AG04450 (cell line): ENCODE results near the gene MSL1. TPM values are rescaled to one million over a fixed set of nuclear protein-coding genes. Genes with fewer than 3 reads are reported as not detected.

Experiments used
- CTCF ChIA-PET: fragments of 300-600, 350-600 bp; formaldehyde crosslinking; extraction: SDS; loops from one replicate; lab custom pipeline; 2022; ENCODE audit warnings: antibody characterized with exemption, inconsistent platforms; lab: Charles Lee
- POLR2A ChIA-PET: fragments of 350-600 bp; formaldehyde crosslinking; extraction: SDS; loops from one replicate; lab custom pipeline; 2021; ENCODE audit warnings: antibody characterized with exemption, inconsistent platforms; lab: Yijun Ruan, JAX
- DNase-seq: peaks from one replicate; pipeline ENCODE4 v3.0.0-alpha.2; 2011; ENCODE audit warnings: low read depth, low spot score
- H3K27ac ChIP-seq: one replicate; pipeline ENCODE4 v1.5.1; 2012; ENCODE audit warnings: low read depth, low read length, control low read depth
- H3K27me3 ChIP-seq: one replicate; pipeline ENCODE4 v1.6.0; 2012; ENCODE audit warnings: low read length; ENCODE audit not compliant: control insufficient read depth, insufficient read depth
- H3K4me3 ChIP-seq: 2 replicates; pipeline ENCODE4 v1.5.1; 2011; ENCODE audit warnings: mild to moderate bottlenecking, low read depth, low read length, control low read depth
- H3K9me3 ChIP-seq: 2 replicates; pipeline ENCODE4 v1.5.1; 2012; ENCODE audit warnings: low read length; ENCODE audit not compliant: control insufficient read depth, insufficient read depth
- polyA plus RNA-seq: library from polyadenylated mRNA; depleted of rRNA; stranded (reverse); fragments of >200 nt; gene quantifications from 2 replicates; pipeline ENCODE4 v1.2.3, GENCODE V29; 2011; rRNA removed
- TF ChIP-seq, protein P1 (sequence below): IDR thresholded peaks from 2 replicates; pipeline ENCODE4 v1.5.1; 2011; ENCODE audit warnings: low read depth, low read length, control low read depth, inconsistent platforms

MSL1 gene
- polyA plus RNA-seq, 1 experiment, result 92.2 TPM

DNA sequence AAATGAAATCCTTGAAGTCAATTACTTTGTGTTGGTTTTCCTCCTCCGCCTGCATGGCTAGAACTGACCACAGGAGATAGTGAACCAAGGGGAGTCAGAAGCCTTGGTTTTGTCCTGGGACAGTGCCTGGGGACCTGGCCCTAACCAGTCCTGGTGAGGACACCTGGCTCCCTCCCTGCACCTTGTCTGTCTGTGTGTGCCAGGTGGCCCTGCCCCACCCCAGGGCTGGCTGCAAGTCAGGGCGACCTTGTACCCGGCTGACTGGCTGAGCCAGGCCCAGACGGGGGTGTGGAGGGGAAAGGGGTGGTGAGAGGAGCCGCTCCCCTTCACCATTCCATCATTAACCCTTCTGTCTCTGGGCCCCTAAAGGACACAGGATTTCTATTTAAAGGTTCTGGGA lies 58.9 kb downstream of the MSL1 start:
- H3K9me3 ChIP-seq, result no peaks in the 10 kb centered on the region
- no peak for DNase-seq
- TF ChIP-seq, protein P1, sequence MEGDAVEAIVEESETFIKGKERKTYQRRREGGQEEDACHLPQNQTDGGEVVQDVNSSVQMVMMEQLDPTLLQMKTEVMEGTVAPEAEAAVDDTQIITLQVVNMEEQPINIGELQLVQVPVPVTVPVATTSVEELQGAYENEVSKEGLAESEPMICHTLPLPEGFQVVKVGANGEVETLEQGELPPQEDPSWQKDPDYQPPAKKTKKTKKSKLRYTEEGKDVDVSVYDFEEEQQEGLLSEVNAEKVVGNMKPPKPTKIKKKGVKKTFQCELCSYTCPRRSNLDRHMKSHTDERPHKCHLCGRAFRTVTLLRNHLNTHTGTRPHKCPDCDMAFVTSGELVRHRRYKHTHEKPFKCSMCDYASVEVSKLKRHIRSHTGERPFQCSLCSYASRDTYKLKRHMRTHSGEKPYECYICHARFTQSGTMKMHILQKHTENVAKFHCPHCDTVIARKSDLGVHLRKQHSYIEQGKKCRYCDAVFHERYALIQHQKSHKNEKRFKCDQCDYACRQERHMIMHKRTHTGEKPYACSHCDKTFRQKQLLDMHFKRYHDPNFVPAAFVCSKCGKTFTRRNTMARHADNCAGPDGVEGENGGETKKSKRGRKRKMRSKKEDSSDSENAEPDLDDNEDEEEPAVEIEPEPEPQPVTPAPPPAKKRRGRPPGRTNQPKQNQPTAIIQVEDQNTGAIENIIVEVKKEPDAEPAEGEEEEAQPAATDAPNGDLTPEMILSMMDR, result no peak
- CTCF ChIA-PET, result interaction anchor here (0.6 to 1.7 kb wide), 4 partner anchors 10 to 105 kb away, joined by 4 to 8 read pairs (median 6); no protein-coding TSS in a partner anchor
- H3K4me3 ChIP-seq, result no peak overlapping the region
- POLR2A ChIA-PET, result interaction anchor here (0.6 to 1.3 kb wide), 3 partner anchors 10 to 40 kb away, joined by 3 to 6 read pairs (median 4); partner anchors contain the start of gene CASC3
- no peak overlapping the region for H3K27ac ChIP-seq
- no peaks in the 10 kb centered on the region for H3K27me3 ChIP-seq

DNA sequence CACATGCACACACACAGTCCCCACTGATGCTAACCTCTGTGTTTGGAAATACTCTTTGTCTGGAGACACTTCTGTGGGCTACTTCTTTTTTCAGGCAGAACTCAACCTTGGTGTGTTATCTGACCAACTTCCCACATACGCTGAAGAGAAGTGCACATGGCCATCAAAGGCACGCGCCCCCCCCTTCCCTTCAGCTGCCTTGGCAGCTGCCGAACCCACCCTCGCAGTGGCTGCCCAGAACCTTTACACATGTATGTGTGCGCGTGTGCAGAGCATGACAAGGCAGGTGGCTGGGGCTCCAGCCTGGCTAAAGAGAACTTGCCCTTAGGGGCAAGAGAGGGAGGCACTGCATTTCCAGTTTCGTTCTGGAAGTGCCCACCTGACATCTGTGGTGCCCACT lies 59.4 kb downstream of the MSL1 start:
- no peaks in the 10 kb centered on the region for H3K9me3 ChIP-seq
- H3K4me3 ChIP-seq, result no peak overlapping the region
- POLR2A ChIA-PET, result interaction anchor here (0.6 kb wide), 1 partner anchor 41 kb away, joined by 6 read pairs; the partner anchor contains the start of gene CASC3
- TF ChIP-seq, protein P1, result no peak
- H3K27me3 ChIP-seq, result no peaks in the 10 kb centered on the region
- DNase-seq, result no peak
- H3K27ac ChIP-seq, result no peak overlapping the region
- CTCF ChIA-PET, result no interaction called here

DNA sequence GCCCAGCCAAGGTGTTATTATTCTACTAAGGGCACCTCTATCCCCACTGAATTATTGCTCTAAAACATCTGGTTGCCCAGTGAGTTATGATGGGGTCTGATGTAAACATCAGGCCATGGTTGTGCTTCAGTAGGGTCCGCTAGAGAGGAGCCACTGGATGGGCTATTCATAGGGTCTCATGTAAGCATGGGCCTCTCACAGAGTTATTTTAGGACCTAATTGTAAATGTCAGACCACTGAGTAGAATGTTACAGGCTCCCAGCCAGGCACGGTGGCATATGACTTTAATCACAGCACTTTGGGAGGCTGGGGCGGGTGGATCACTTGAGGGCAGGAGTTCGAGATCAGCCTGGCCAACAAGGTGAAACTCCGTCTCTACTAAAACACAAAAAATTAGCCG lies 60.8 kb downstream of the MSL1 start:
- CTCF ChIA-PET, result no interaction called here
- no peak for DNase-seq
- Histone ChIP-seq H3K9me3 (no peaks in the 10 kb centered on the region), H3K27me3 (no peaks in the 10 kb centered on the region), H3K4me3 (no peak overlapping the region), H3K27ac (no peak overlapping the region)
- POLR2A ChIA-PET, result interaction anchor here (0.7 kb wide), 1 partner anchor 27 kb away, joined by 3 read pairs; no protein-coding TSS in a partner anchor
- TF ChIP-seq, protein P1, result no peak

Other genes starting within 250 kb of the MSL1 start
- gene GSDMB, start 203.3 kb upstream of the MSL1 start, polyA plus RNA-seq, result 5.0 and 5.3 TPM in 2 replicates
- 45.6 and 76.0 TPM in 2 replicates for gene ORMDL3, start 194.4 kb upstream of the MSL1 start, polyA plus RNA-seq
- not detected in 2 replicates for gene LRRC3C, start 194.2 kb upstream of the MSL1 start, polyA plus RNA-seq
- gene GSDMA, start 159.0 kb upstream of the MSL1 start, polyA plus RNA-seq, result not detected in 2 replicates
- gene PSMD3, start 141.2 kb upstream of the MSL1 start, polyA plus RNA-seq, result 62.6 and 81.6 TPM in 2 replicates
- gene CSF3, start 106.5 kb upstream of the MSL1 start, polyA plus RNA-seq, result 0.05 TPM in 1 of 2 replicates, not detected in the other
- 47.0 and 54.0 TPM in 2 replicates for gene MED24, start 67.6 kb upstream of the MSL1 start, polyA plus RNA-seq
- gene THRA, start 59.0 kb upstream of the MSL1 start, polyA plus RNA-seq, result 25.2 and 32.0 TPM in 2 replicates
- 0.62 and 1.0 TPM in 2 replicates for gene NR1D1, start 21.4 kb upstream of the MSL1 start, polyA plus RNA-seq
- 40.1 and 46.9 TPM in 2 replicates for gene CASC3, start 18.6 kb downstream of the MSL1 start, polyA plus RNA-seq
- 2.9 and 3.0 TPM in 2 replicates for gene RAPGEFL1, start 55.5 kb downstream of the MSL1 start, polyA plus RNA-seq
- 8.1 and 8.6 TPM in 2 replicates for gene WIPF2, start 97.3 kb downstream of the MSL1 start, polyA plus RNA-seq
- gene CDC6, start 165.9 kb downstream of the MSL1 start, polyA plus RNA-seq, result 8.6 and 9.1 TPM in 2 replicates
- gene RARA, start 187.2 kb downstream of the MSL1 start, polyA plus RNA-seq, result 4.9 and 7.5 TPM in 2 replicates
- 0.41 and 0.97 TPM in 2 replicates for gene GJD3, start 242.8 kb downstream of the MSL1 start, polyA plus RNA-seq